ENCODE data around the gene MYMK. TPM values are rescaled to one million over a fixed set of nuclear protein-coding genes. Genes with fewer than 3 reads are reported as not detected.
"Not testable (repeated sequence)": the region's sequence is repeated elsewhere in the genome, so short reads cannot be mapped to it uniquely, and the experiment has no call there.

MYMK gene
- total RNA-seq, 1 donor from 2014 or later: not detected

- Mint-ChIP-seq H3K4me1 (ENCODE audit: low read depth) (peaks cover 2% of the 10 kb centered on the region), H3K27me3 (peaks cover 25% of the 10 kb centered on the region), H3K4me3 (ENCODE audit: low read depth) (no peak overlapping the region), H3K9me3 (ENCODE audit: low read depth) (no peaks in the 10 kb centered on the region), H3K27ac (no peak overlapping the region), H3K36me3 (ENCODE audit: insufficient read depth) (no peaks in the 10 kb centered on the region)
- no peak for TF ChIP-seq CTCF (IDR thresholded peaks at IDR 0.05; ENCODE audit: unreplicated experiment)
- DNase-seq (ENCODE audit: low spot score, unreplicated experiment): no peak
These were observed 41.6 kb upstream of the MYMK start for GRCh38 chr9:133566382-133566781.

DNA sequence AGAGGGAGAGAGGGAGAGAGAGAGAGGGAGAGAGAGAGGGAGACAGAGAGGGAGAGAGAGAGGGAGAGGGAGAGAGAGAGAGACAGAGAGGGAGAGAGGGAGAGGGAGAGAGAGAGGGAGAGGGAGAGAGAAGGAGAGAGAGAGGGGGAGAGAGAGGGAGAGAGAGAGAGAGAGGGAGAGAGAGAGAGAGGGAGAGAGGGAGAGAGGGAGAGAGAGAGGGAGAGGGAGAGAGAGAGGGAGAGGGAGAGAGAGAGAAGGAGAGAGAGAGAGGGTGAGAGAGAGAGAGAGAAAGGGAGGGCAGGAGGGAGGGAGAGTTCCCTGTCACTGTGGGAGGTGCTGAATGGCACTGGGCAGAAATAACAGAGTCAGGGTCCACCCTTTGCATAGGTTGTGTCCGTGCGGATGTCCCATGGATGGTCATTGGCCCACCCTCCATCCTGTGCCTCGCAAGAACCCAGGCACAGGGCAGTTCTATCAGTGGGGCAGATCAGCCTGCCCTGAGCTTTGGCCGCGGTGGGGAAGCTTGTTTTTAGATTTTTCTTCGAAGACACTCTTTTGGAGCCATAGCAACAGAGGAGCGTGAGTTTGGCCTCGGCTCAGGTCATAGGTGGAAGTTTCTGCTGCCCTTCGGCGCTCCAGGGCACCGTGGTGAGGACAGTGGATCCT, 39.8 kb upstream of the MYMK start:
- no peak for DNase-seq (ENCODE audit: low spot score, unreplicated experiment)
- Mint-ChIP-seq H3K4me3 (ENCODE audit: low read depth) (no peak overlapping the region), H3K27me3 (peaks cover 27% of the 10 kb centered on the region), H3K36me3 (ENCODE audit: insufficient read depth) (no peaks in the 10 kb centered on the region), H3K27ac (no peak overlapping the region), H3K9me3 (ENCODE audit: low read depth) (no peaks in the 10 kb centered on the region), H3K4me1 (ENCODE audit: low read depth) (peaks cover 2% of the 10 kb centered on the region)
- no peak for TF ChIP-seq CTCF (IDR thresholded peaks at IDR 0.05; ENCODE audit: unreplicated experiment)

DNA sequence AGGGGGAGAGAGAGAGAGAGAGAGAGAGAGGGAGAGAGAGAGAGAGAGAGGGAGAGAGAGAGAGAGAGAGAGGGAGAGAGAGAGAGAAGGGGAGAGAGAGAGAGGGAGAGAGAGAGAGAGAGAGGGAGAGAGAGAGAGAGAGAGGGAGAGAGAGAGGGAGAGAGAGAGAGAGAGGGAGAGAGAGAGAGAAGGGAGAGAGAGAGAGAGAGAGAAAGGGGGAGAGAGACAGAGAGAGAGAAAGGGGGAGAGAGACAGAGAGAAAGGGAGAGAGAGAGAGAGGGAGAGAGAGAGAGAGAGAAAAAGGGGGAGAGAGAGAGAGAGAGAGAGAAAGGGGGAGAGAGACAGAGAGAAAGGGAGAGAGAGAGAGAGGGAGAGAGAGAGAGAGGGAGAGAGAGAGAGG, 39.1 kb upstream of the MYMK start:
- H3K4me1 Mint-ChIP-seq (ENCODE audit: low read depth); H3K4me3 Mint-ChIP-seq (ENCODE audit: low read depth); H3K27ac Mint-ChIP-seq; H3K9me3 Mint-ChIP-seq (ENCODE audit: low read depth); DNase-seq (ENCODE audit: low spot score, unreplicated experiment); H3K36me3 Mint-ChIP-seq (ENCODE audit: insufficient read depth): not testable (repeated sequence)
- peaks cover 27% of the 10 kb centered on the region for H3K27me3 Mint-ChIP-seq

DNA sequence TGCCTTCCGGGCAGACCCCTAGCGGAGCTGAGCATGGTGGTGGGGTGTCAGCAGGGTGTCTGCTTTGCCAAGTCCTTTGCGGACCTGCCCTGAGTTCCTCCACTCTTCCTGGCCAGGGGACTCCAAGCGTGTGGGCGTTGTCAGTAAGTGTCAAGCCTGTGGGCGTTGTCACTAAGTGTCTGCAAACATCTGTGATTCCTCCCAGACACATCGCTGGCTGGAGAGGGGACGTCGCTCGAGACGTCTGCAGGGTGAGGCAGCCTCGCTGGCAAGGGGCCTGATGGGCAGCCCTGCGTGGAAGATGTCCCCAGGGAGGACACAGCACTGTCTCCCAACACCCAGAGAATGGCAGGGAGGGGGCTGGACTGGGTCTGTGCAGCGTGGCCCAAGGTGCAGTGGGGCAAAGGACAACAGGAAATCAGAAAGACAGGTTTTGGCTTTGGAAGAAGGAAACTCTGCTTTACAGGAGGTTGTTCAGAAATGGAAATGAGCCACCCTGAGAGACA, 38.6 kb upstream of the MYMK start:
- no peaks in the 10 kb centered on the region for H3K9me3 Mint-ChIP-seq (ENCODE audit: low read depth)
- no peak overlapping the region for H3K27ac Mint-ChIP-seq
- peaks cover 4% of the 10 kb centered on the region for H3K4me1 Mint-ChIP-seq (ENCODE audit: low read depth)
- peaks cover 30% of the 10 kb centered on the region for H3K27me3 Mint-ChIP-seq
- no peak for TF ChIP-seq CTCF (IDR thresholded peaks at IDR 0.05; ENCODE audit: unreplicated experiment)
- DNase-seq (ENCODE audit: low spot score, unreplicated experiment): no peak
- no peak overlapping the region for H3K4me3 Mint-ChIP-seq (ENCODE audit: low read depth)
- H3K36me3 Mint-ChIP-seq (ENCODE audit: insufficient read depth): no peaks in the 10 kb centered on the region

GRCh38 chr9:133562611-133563290, 38.0 kb upstream of the MYMK start:
- no peaks in the 10 kb centered on the region for H3K9me3 Mint-ChIP-seq (ENCODE audit: low read depth)
- no peaks in the 10 kb centered on the region for H3K36me3 Mint-ChIP-seq (ENCODE audit: insufficient read depth)
- no peak for TF ChIP-seq CTCF (IDR thresholded peaks at IDR 0.05; ENCODE audit: unreplicated experiment)
- no peak for DNase-seq (ENCODE audit: low spot score, unreplicated experiment)
- no peak overlapping the region for H3K27ac Mint-ChIP-seq
- H3K4me3 Mint-ChIP-seq (ENCODE audit: low read depth): no peak overlapping the region
- H3K27me3 Mint-ChIP-seq: peaks cover 36% of the 10 kb centered on the region
- H3K4me1 Mint-ChIP-seq (ENCODE audit: low read depth): peaks cover 4% of the 10 kb centered on the region
